B cell (primary cell): ENCODE data around the gene FOXD1. TPM values are rescaled to one million over a fixed set of nuclear protein-coding genes. Genes with fewer than 3 reads are reported as not detected.

ENCODE experiments used
- ATAC-seq: fragments of 200-7000 bp; cut with Tn5 transposase; one replicate; pipeline ENCODE4 v1.10.0; 2021; ENCODE audit warnings: low read depth, mild to moderate bottlenecking, moderate number of reproducible peaks, moderate library complexity
- CTCF ChIA-PET: fragments of 350-600 bp; sonication (Branson Sonifier 250); formaldehyde crosslinking; loops from one replicate; lab custom pipeline; 2021; ENCODE audit warnings: antibody characterized with exemption, inconsistent platforms; lab: Charles Lee
- POLR2A ChIA-PET: fragments of 350-600 bp; sonication (Branson Sonifier 250); formaldehyde crosslinking; loops from one replicate; lab custom pipeline; 2021; ENCODE audit warnings: antibody characterized with exemption; lab: Charles Lee
- DNase-seq: peaks from one replicate; pipeline ENCODE4 v3.0.0; 2013
- H2AFZ ChIP-seq: 2 replicates; pipeline ENCODE4 v1.6.1; 2012; ENCODE audit warnings: mild to moderate bottlenecking, low read depth, low read length; ENCODE audit not compliant: insufficient read depth, poor library complexity, severe bottlenecking
- H3K27ac ChIP-seq, 2 donors: 1 replicate in 1 of 2; 2 replicates in 1 of 2; pipeline ENCODE4 v1.5.1; 2012 to 2013; ENCODE audit warnings: low read length in 2 of 2, mild to moderate bottlenecking in 2 of 2, moderate library complexity in 1 of 2
- H3K27me3 ChIP-seq, 4 experiments: fragments of 200-600 bp in 1 of 4; sonication (generic) in 1 of 4; replicated peaks in 1 of 4; 1 replicate in 2 of 4; 2 replicates in 2 of 4; pipeline versions ENCODE4 v1.6.1 to v1.7.0; 2013 to 2016; ENCODE audit warnings: low read length in 3 of 4, mild to moderate bottlenecking in 2 of 4, mixed read lengths in 1 of 4, moderate library complexity in 1 of 4; ENCODE audit not compliant: insufficient read depth in 4 of 4, control insufficient read depth in 3 of 4; ENCODE audit errors: control extremely low read depth in 1 of 4
- H3K36me3 ChIP-seq, 2 experiments: replicated peaks in 1 of 2; 1 replicate in 1 of 2; 2 replicates in 1 of 2; pipeline versions ENCODE4 v1.6.1 to v1.7.1; 2013; ENCODE audit warnings: low read length in 1 of 2; ENCODE audit not compliant: insufficient read depth in 2 of 2, control insufficient read depth in 1 of 2; ENCODE audit errors: control extremely low read depth in 1 of 2, extremely low read depth in 1 of 2
- H3K4me1 ChIP-seq, 2 donors: fragments of 200-600 bp in 1 of 2; sonication (generic) in 1 of 2; 1 replicate in 1 of 2; 2 replicates in 1 of 2; pipeline versions ENCODE4 v1.5.1 to v1.6.1; 2013 to 2017; ENCODE audit warnings: low read length in 2 of 2; ENCODE audit not compliant: control insufficient read depth in 2 of 2, insufficient read depth in 2 of 2
- H3K4me2 ChIP-seq: replicated peaks from 2 replicates; pipeline ENCODE3; 2012; ENCODE audit warnings: mild to moderate bottlenecking, low read depth, low read length; ENCODE audit not compliant: poor library complexity, severe bottlenecking
- H3K4me3 ChIP-seq, 5 experiments: fragments of 200-600 bp in 1 of 5; sonication (generic) in 1 of 5; 1 replicate in 3 of 5; 2 replicates in 2 of 5; pipeline versions ENCODE4 v1.5.1 to v1.7.0; 2011 to 2016; ENCODE audit warnings: low read length in 4 of 5, mild to moderate bottlenecking in 4 of 5, low read depth in 2 of 5, control low read depth in 1 of 5, moderate library complexity in 1 of 5; ENCODE audit not compliant: insufficient read depth in 1 of 5; ENCODE audit errors: control extremely low read depth in 1 of 5, extremely low read depth in 1 of 5
- H3K79me2 ChIP-seq: fragments of 200-600 bp; sonication (generic); one replicate; pipeline ENCODE4 v1.6.0; 2016; ENCODE audit warnings: low read length; ENCODE audit not compliant: control insufficient read depth, insufficient read depth
- H3K9ac ChIP-seq: fragments of 200-600 bp; sonication (generic); 2 replicates; pipeline ENCODE4 v1.6.1; 2017; ENCODE audit warnings: mild to moderate bottlenecking, low read length, moderate library complexity
- H3K9me3 ChIP-seq, 3 donors: one replicate each; pipeline versions ENCODE4 v1.6.1 to v1.7.1; 2013; ENCODE audit warnings: low read length in 2 of 3; ENCODE audit not compliant: control insufficient read depth in 2 of 3, insufficient read depth in 1 of 3; ENCODE audit errors: control extremely low read depth in 1 of 3
- H4K20me1 ChIP-seq: 2 replicates; pipeline ENCODE4 v1.6.0; 2012; ENCODE audit warnings: mild to moderate bottlenecking, low read length; ENCODE audit not compliant: insufficient read depth, control insufficient read depth, poor library complexity, severe bottlenecking
- H3K27ac Mint-ChIP-seq: one replicate; pipeline ENCODE4 v1.8.0; 2021; ENCODE audit warnings: mixed read lengths
- H3K27me3 Mint-ChIP-seq: one replicate; pipeline ENCODE4 v1.8.0; 2021; ENCODE audit warnings: mixed read lengths
- H3K4me1 Mint-ChIP-seq: one replicate; pipeline ENCODE4 v1.8.0; 2021; ENCODE audit warnings: mixed read lengths
- H3K4me3 Mint-ChIP-seq: one replicate; pipeline ENCODE4 v1.8.0; 2021; ENCODE audit warnings: mixed read lengths
- H3K9me3 Mint-ChIP-seq: one replicate; pipeline ENCODE4 v1.8.0; 2022; ENCODE audit warnings: mixed read lengths; ENCODE audit not compliant: insufficient read depth
- CTCF ChIP-seq: fragments of 200-600 bp; IDR thresholded peaks from one replicate; pipeline ENCODE4 v1.8.0; 2022; ENCODE audit warnings: antibody characterized with exemption, mild to moderate bottlenecking
- EZH2 ChIP-seq: IDR thresholded peaks from 2 replicates; pipeline ENCODE4 v1.6.1; 2012; ENCODE audit warnings: borderline replicate concordance, low read depth, mild to moderate bottlenecking, moderate library complexity, low read length; ENCODE audit not compliant: insufficient read depth, poor library complexity, severe bottlenecking
- WGBS: methylation state at CpG from one replicate; pipeline ENCODE4 v1.1.5; 2013; ENCODE audit warnings: missing lambda C conversion rate; ENCODE audit not compliant: insufficient coverage; 5-methylcytosine and 5-hydroxymethylcytosine counted together
- intact Hi-C: fragments of 100-400 bp; cut with micrococcal nuclease; formaldehyde crosslinking; loops from one replicate; pipeline ENCODE4 v1.10.0; 2022
- polyA plus RNA-seq: library from polyadenylated mRNA; depleted of rRNA; stranded (reverse); fragments of >200 nt; gene quantifications from 2 replicates; pipeline ENCODE4 v1.2.3, GENCODE V29; 2012
- total RNA-seq, 2 donors: library from RNA; stranded (reverse); fragments of 120-200 nt in 1 of 2; gene quantifications; 1 replicate in 1 of 2; 2 replicates in 1 of 2; pipeline versions ENCODE4 v1.2.3 to v1.2.4, GENCODE V29; 2013 to 2022

Gene FOXD1
- total and polyA plus RNA-seq, 2 donors (not counting 1 experiment from before 2014, with no cell fraction given): 0.34 to 0.49 TPM

DNA sequence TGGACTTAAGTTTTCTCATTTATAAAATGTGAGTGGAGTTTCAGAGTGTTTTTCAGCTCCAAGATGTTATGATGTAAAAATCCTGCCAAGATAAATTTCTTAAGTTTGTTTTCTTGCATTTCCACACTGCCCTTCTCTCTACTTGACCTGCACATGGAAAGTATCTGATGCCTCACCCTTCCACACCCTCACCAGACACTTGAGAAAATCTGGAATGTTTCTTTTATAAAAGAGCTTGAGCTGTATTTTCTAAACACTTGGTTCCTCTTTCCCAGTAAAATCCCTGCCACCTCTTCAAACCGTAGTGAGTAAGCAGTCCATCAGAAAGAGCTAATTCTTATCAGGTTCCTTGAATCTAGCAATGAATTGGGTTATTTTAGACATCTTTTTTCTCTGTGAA lies 42.9 kb downstream of the FOXD1 start:
- Mint-ChIP-seq H3K27me3 (peaks cover 26% of the 10 kb centered on the region), H3K9me3 (no peaks in the 10 kb centered on the region), H3K4me1 (no peaks in the 10 kb centered on the region), H3K4me3 (no peak overlapping the region), H3K27ac (no peak overlapping the region)
- Histone ChIP-seq H2AFZ (no peak overlapping the region), H3K4me2 (no peak overlapping the region), H3K4me3 (no peak overlapping the region), H3K27me3 (peaks cover 0 to 6% (median 2%) of the 10 kb centered on the region in 4 experiments), H3K9me3 (no peaks in the 10 kb centered on the region), H3K36me3 (no peaks in the 10 kb centered on the region), H3K27ac (no peak overlapping the region), H3K79me2 (no peaks in the 10 kb centered on the region), H3K9ac (no peak overlapping the region), H4K20me1 (no peaks in the 10 kb centered on the region), H3K4me1 (no peaks in the 10 kb centered on the region)
- CTCF ChIA-PET: no interaction called here
- DNase-seq (no peak), ATAC-seq (no peak)
- intact Hi-C loops: no loop called here
- no CpG with 5 or more reads among the region's 1 CpG for WGBS
- no peak for TF ChIP-seq EZH2
- TF ChIP-seq CTCF: no peak
- POLR2A ChIA-PET: no interaction called here

DNA sequence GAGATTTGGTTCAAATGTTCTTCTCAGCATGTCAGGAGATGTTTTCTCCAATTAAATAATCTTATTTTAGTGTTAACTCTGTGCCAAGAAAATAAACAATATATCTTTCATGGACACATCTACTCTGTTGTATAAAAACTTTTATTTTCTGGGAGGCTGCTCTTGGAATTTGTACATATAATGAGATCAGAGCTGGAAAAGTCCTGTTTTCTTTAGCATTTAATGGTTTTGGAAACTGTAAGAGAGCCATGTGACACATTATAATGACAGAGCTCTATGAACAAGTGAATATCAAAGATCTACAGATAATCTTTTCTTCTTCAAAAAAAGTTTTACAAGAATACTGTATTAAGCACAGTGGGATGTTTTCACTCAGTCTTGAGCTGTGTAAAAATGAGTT lies 48.8 kb downstream of the FOXD1 start:
- H3K27me3 Mint-ChIP-seq: peaks cover 36% of the 10 kb centered on the region
- no peaks in the 10 kb centered on the region for H3K4me1 ChIP-seq
- TF ChIP-seq CTCF (no peak), EZH2 (no peak)

More for the DNA sequence above, 48.8 kb downstream of the FOXD1 start:
- no peak overlapping the region for H3K27ac ChIP-seq
- H4K20me1 ChIP-seq: no peaks in the 10 kb centered on the region
- no peaks in the 10 kb centered on the region for H3K9me3 ChIP-seq
- ATAC-seq (no peak), DNase-seq (no peak)
- H3K4me3 ChIP-seq: no peak overlapping the region
- Mint-ChIP-seq H3K9me3 (no peaks in the 10 kb centered on the region), H3K4me1 (no peaks in the 10 kb centered on the region), H3K27ac (no peak overlapping the region), H3K4me3 (no peak overlapping the region)
- POLR2A ChIA-PET: no interaction called here
- no peak overlapping the region for H3K9ac ChIP-seq
- no peaks in the 10 kb centered on the region for H3K79me2 ChIP-seq
- CTCF ChIA-PET: no interaction called here
- no peak overlapping the region for H2AFZ ChIP-seq
- intact Hi-C loops: no loop called here
- H3K27me3 ChIP-seq: peaks cover 0 to 4% (median 0%) of the 10 kb centered on the region in 4 experiments
- no peak overlapping the region for H3K4me2 ChIP-seq
- H3K36me3 ChIP-seq: no peaks in the 10 kb centered on the region

Other genes starting within 250 kb of the FOXD1 start
- 452 and 466 TPM in 2 replicates for gene BTF3, start 49.7 kb upstream of the FOXD1 start, total RNA-seq
- gene BTF3, start 49.7 kb upstream of the FOXD1 start, polyA plus RNA-seq: 309 and 541 TPM in 2 replicates
- 47.9 and 56.1 TPM in 2 replicates for gene ANKRA2, start 116.9 kb upstream of the FOXD1 start, total RNA-seq
- gene ANKRA2, start 116.9 kb upstream of the FOXD1 start, polyA plus RNA-seq: 24.1 and 35.2 TPM in 2 replicates
- gene UTP15, start 117.0 kb upstream of the FOXD1 start, total RNA-seq: 25.3 and 29.9 TPM in 2 replicates
- 17.1 and 29.2 TPM in 2 replicates for gene UTP15, start 117.0 kb upstream of the FOXD1 start, polyA plus RNA-seq
- gene ARHGEF28, start 177.4 kb upstream of the FOXD1 start, total RNA-seq: not detected in 2 replicates
- 0.03 TPM in 1 of 2 replicates, not detected in the other for gene ARHGEF28, start 177.4 kb upstream of the FOXD1 start, polyA plus RNA-seq